GM13977 (cell line): ENCODE results near the gene KPNA3.
"Not testable (repeated sequence)": the region's sequence is repeated elsewhere in the genome, so short reads cannot be mapped to it uniquely, and the experiment has no call there.

Experiments
- DNase-seq: peaks from one replicate; pipeline ENCODE4 v3.0.0; 2012; ENCODE audit warnings: low spot score
- in situ Hi-C: fragments of 300-500 bp; cut with MboI; formaldehyde crosslinking; loops from one replicate; pipeline ENCODE4 v1.12.0; 2022; ENCODE audit warnings: low sequenced_read_pairs, low pct_unique_long_range_greater_than_20kb, mixed read lengths, inconsistent platforms; ENCODE audit not compliant: unreplicated experiment
- TF ChIP-seq, protein P1 (sequence below): IDR thresholded peaks from 2 replicates; pipeline ENCODE4 v1.5.1; 2012; ENCODE audit warnings: mild to moderate bottlenecking, control low read depth; ENCODE audit not compliant: insufficient read depth; ENCODE audit errors: extremely low read depth, missing control alignments

The KPNA3 gene

DNA sequence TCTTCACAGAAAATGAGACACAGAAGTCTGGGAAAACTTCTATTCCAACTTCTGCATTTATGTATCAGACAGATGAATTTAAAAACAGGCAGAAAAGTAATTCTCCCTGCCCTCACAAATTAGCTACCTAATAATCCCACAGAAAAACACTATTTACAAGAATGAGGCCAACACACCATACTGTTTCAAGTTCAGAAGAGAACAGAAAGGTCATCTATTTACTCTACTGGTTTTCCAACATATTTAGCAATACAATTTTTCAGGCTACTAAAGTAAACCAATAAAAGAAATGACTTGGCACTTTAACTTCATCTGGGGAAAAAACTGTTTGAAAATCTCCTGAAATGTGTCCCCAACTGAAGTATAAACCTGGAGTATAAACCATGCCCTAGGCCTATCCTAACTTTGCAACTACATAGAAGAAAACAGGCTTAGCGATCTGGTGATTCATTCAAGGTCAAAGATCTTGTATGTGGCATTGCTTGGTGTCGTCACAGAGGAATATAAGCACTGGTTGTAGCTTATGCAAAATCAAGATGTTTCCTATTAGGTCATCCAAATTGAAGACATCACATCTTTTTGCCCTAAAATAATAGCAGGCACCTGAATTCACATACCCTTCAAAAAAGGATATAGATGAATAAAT lies 81.1 kb downstream of the KPNA3 start:
- in situ Hi-C loops = no loop called here
- no peak for DNase-seq
- TF ChIP-seq, protein P1, sequence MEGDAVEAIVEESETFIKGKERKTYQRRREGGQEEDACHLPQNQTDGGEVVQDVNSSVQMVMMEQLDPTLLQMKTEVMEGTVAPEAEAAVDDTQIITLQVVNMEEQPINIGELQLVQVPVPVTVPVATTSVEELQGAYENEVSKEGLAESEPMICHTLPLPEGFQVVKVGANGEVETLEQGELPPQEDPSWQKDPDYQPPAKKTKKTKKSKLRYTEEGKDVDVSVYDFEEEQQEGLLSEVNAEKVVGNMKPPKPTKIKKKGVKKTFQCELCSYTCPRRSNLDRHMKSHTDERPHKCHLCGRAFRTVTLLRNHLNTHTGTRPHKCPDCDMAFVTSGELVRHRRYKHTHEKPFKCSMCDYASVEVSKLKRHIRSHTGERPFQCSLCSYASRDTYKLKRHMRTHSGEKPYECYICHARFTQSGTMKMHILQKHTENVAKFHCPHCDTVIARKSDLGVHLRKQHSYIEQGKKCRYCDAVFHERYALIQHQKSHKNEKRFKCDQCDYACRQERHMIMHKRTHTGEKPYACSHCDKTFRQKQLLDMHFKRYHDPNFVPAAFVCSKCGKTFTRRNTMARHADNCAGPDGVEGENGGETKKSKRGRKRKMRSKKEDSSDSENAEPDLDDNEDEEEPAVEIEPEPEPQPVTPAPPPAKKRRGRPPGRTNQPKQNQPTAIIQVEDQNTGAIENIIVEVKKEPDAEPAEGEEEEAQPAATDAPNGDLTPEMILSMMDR = no peak

DNA sequence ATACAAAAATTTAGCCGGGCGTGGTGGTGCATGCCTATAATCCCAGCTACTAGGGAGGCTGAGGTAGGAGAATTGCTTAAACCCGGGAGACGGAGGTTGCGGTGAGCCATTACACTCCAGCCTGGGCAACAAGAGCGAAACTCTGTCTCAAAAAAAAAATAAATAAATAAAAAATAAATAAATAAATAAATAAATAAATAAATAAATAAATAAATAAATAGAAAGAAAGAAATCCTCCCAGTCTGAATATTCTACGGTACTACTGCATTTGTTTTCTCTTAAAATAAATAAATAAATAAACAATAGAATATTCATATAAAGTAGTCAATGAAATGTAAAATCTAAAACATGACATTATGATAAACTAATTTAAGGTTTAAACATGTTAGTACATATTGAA lies 88.2 kb downstream of the KPNA3 start:
- in situ Hi-C loops, DNase-seq: not testable (repeated sequence)

DNA sequence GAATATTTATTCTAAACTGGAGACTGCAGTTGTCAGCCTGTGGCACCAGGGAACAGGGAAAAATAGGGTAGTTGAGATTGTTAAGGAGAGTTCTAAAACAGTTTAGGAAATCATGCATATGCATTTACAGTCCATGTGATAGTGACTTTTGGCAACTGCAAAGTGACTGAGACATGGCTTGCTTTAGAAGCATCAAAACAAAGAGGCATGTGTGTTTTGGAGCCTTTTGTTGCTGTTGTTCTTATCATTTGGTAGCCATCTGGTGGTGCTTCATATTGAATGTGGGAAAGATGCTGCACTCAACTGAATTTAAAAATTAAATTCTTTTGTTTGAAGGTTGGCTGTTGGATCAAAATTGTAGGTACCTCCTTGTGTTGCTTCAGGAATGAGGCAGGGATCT lies 91.0 kb downstream of the KPNA3 start:
- DNase-seq = no peak
- in situ Hi-C loops = no loop called here
- TF ChIP-seq, protein P1 = no peak

DNA sequence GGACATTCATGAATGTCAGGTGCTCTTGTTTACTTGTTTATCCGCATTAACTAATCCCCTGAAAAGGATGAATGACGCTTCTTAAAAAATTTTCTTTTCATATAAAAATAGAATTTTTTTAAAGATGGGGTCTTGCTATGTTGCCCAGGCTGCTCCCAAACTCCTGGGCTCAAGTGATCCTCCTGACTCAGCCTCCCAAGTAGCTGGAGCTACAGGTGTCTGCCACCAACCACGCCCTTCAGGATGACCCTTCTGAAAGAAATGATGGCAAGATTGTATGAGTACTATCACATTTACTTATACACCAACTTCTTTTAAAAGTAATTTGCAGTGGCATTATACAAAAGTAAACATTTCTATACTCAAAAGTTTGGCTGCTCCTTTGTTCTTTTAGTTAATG lies 95.0 kb downstream of the KPNA3 start:
- in situ Hi-C loops = no loop called here
- TF ChIP-seq, protein P1 = no peak
- DNase-seq = no peak

DNA sequence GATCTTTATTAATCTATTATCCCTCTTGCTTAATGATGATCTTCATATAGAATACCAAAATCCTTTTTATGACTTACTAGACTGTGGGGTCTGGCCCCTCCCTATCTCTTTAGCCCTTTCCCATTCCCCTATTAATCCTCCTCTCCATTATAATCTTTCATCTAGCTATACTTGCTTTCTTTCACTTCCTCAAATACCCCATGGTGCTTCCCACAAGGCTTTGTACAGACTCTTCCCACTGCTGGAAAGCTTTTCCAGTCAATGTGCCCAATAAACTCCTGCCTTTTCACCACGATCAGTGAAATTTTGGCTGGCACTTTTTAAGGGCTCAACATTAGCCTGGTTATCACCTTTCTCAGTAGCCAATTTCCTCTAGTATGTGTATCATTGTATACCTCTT lies 98.0 kb downstream of the KPNA3 start:
- in situ Hi-C loops = no loop called here
- TF ChIP-seq, protein P1 = no peak
- DNase-seq = no peak

DNA sequence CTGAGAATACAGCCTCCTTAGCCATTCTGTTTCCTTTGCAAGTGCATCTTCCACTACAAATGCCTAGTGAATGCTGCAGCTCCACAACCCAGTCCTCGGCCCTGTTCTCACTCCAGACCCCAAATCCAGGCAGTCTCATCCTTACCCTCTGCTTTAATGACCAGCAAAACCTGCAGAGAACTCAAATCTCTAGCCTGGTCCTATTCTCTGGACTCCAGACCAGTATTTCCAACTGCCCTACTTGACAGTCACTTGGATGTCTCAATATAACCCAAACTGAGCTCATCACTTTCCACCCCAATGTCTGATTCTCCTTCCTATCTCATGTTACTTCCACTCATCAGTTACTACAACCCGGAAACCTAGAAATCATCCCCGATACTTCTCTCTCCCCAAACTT lies 98.6 kb downstream of the KPNA3 start:
- TF ChIP-seq, protein P1 = no peak
- in situ Hi-C loops = no loop called here
- no peak for DNase-seq

DNA sequence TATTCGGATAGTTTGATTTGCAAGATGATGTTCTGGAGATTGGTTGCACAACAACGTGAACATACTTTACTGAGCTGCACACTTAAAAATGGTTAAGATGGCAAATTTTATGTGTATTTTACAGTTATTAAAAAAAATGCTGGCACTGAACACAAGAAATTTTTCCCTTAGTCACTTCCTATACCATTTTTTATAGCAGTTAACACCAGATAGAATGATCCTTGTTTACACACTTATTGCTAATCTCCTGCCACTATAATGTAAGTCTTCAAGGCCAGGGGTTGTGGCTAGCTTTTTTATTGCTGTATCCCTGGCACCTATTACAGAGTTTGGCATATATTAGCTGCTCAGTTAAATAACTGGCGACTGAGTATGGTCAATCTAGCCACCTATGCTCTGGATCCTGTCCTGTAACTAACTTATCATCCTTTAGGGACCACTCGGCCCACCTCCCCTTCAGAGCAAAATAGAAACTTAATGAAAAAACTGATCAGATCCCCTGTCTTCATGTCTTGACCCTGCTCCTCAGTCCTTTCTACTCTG lies 99.2 kb downstream of the KPNA3 start:
- DNase-seq = no peak
- in situ Hi-C loops = no loop called here
- TF ChIP-seq, protein P1 = no peak
